H9 (cell line): ENCODE data around the gene IL3RA. TPM values are rescaled to one million over a fixed set of nuclear protein-coding genes. Genes with fewer than 3 reads are reported as not detected.

Experiments
- DNase-seq: peaks from one replicate; pipeline ENCODE4 v3.0.0-alpha.2; 2017
- H2AFZ ChIP-seq: one replicate; pipeline ENCODE4 v1.6.1; 2013; ENCODE audit warnings: mild to moderate bottlenecking, low read length, control low read depth, moderate library complexity
- H2AK5ac ChIP-seq: 2 replicates; pipeline ENCODE4 v1.6.1; 2013; ENCODE audit warnings: low read length, control low read depth, mixed read lengths; ENCODE audit not compliant: insufficient read length
- H2BK120ac ChIP-seq: one replicate; pipeline ENCODE4 v1.6.1; 2013; ENCODE audit warnings: low read depth, mild to moderate bottlenecking, low read length, control low read depth, inconsistent platforms; ENCODE audit not compliant: poor library complexity, severe bottlenecking
- H2BK12ac ChIP-seq: 2 replicates; pipeline ENCODE4 v1.6.1; 2013; ENCODE audit warnings: low read length, control low read depth, mixed read lengths, low read depth; ENCODE audit not compliant: insufficient read length
- H2BK15ac ChIP-seq: 2 replicates; pipeline ENCODE4 v1.6.1; 2013; ENCODE audit warnings: low read depth, low read length, control low read depth
- H2BK20ac ChIP-seq: one replicate; pipeline ENCODE4 v1.6.1; 2013; ENCODE audit warnings: low read depth, mild to moderate bottlenecking, low read length, control low read depth, inconsistent platforms; ENCODE audit not compliant: poor library complexity, severe bottlenecking
- H2BK5ac ChIP-seq: 2 replicates; pipeline ENCODE4 v1.6.1; 2013; ENCODE audit warnings: low read length, control low read depth, mixed read lengths; ENCODE audit not compliant: insufficient read length
- H3K14ac ChIP-seq: 2 replicates; pipeline ENCODE4 v1.6.1; 2013; ENCODE audit warnings: low read length, control low read depth; ENCODE audit not compliant: insufficient read depth
- H3K18ac ChIP-seq: 2 replicates; pipeline ENCODE4 v1.6.1; 2013; ENCODE audit warnings: low read depth, mild to moderate bottlenecking, mixed read lengths, low read length, control low read depth; ENCODE audit not compliant: insufficient read length
- H3K23ac ChIP-seq: 2 replicates; pipeline ENCODE4 v1.6.1; 2013; ENCODE audit warnings: low read length, control low read depth, mixed read lengths, low read depth; ENCODE audit not compliant: insufficient read length
- H3K23me2 ChIP-seq: 2 replicates; pipeline ENCODE4 v1.6.1; 2013; ENCODE audit warnings: low read depth, mild to moderate bottlenecking, mixed read lengths, low read length, control low read depth; ENCODE audit not compliant: insufficient read length, poor library complexity, severe bottlenecking
- H3K27ac ChIP-seq: 2 replicates; pipeline ENCODE4 v1.5.1; 2013; ENCODE audit warnings: low read length, control low read depth, mixed read lengths, low read depth; ENCODE audit not compliant: insufficient read length
- H3K27me3 ChIP-seq: 2 replicates; pipeline ENCODE4 v1.6.1; 2013; ENCODE audit warnings: low read length, control low read depth, inconsistent platforms; ENCODE audit not compliant: insufficient read depth
- H3K4ac ChIP-seq: 2 replicates; pipeline ENCODE4 v1.6.1; 2013; ENCODE audit warnings: low read depth, mild to moderate bottlenecking, control low read depth, inconsistent platforms, low read length, moderate library complexity
- H3K4me1 ChIP-seq: 2 replicates; pipeline ENCODE4 v1.6.1; 2013; ENCODE audit warnings: low read length, control low read depth, inconsistent platforms; ENCODE audit not compliant: insufficient read depth
- H3K4me2 ChIP-seq: 2 replicates; pipeline ENCODE4 v1.6.1; 2013; ENCODE audit warnings: low read length, control low read depth, mixed read lengths; ENCODE audit not compliant: insufficient read length, insufficient read depth
- H3K56ac ChIP-seq: 2 replicates; pipeline ENCODE4 v1.6.1; 2013; ENCODE audit warnings: low read depth, mild to moderate bottlenecking, mixed read lengths, low read length, control low read depth; ENCODE audit not compliant: insufficient read length
- H3K79me1 ChIP-seq: 2 replicates; pipeline ENCODE4 v1.6.1; 2013; ENCODE audit warnings: low read depth, mild to moderate bottlenecking, moderate library complexity, low read length, control low read depth, inconsistent platforms; ENCODE audit not compliant: insufficient read depth, poor library complexity, severe bottlenecking
- H3K79me2 ChIP-seq: 2 replicates; pipeline ENCODE4 v1.6.1; 2013; ENCODE audit warnings: low read length, control low read depth, inconsistent platforms; ENCODE audit not compliant: insufficient read depth
- H3K9ac ChIP-seq: 2 replicates; pipeline ENCODE4 v1.6.1; 2013; ENCODE audit warnings: low read length, control low read depth, mixed read lengths; ENCODE audit not compliant: insufficient read length; ENCODE audit errors: extremely low read depth
- H3K9me3 ChIP-seq: one replicate; pipeline ENCODE4 v1.6.1; 2013; ENCODE audit warnings: low read depth, low read length, inconsistent platforms; ENCODE audit not compliant: control insufficient read depth
- H3T11ph ChIP-seq: one replicate; pipeline ENCODE4 v1.6.1; 2013; ENCODE audit warnings: mild to moderate bottlenecking, low read length, control low read depth, inconsistent platforms
- H4K20me1 ChIP-seq: one replicate; pipeline ENCODE4 v1.6.1; 2013; ENCODE audit not compliant: control insufficient read depth, insufficient read length, insufficient read depth
- H4K5ac ChIP-seq: 2 replicates; pipeline ENCODE4 v1.6.1; 2013; ENCODE audit warnings: low read depth, mild to moderate bottlenecking, mixed read lengths, low read length, control low read depth; ENCODE audit not compliant: insufficient read length
- H4K8ac ChIP-seq: replicated peaks from 2 replicates; pipeline ENCODE4 v1.6.1; 2013; ENCODE audit warnings: low read length, control low read depth, mixed read lengths, low read depth; ENCODE audit not compliant: insufficient read length
- H4K91ac ChIP-seq: 2 replicates; pipeline ENCODE4 v1.6.1; 2013; ENCODE audit warnings: low read depth, mild to moderate bottlenecking, moderate library complexity, mixed read lengths, low read length, control low read depth; ENCODE audit not compliant: insufficient read length
- H3K27ac Mint-ChIP-seq, 3 experiments: 2 replicates in 2 of 3; 3 replicates in 1 of 3; pipeline ENCODE4 v1.8.0; 2020 to 2021; ENCODE audit warnings: mixed read lengths in 3 of 3, mild to moderate bottlenecking in 1 of 3, moderate library complexity in 1 of 3
- H3K27me3 Mint-ChIP-seq: 2 replicates; pipeline ENCODE4 v1.8.0; 2021; ENCODE audit warnings: low read depth, mild to moderate bottlenecking, moderate library complexity, mixed read lengths
- H3K36me3 Mint-ChIP-seq, 3 experiments: 2 replicates in 2 of 3; 3 replicates in 1 of 3; pipeline ENCODE4 v1.8.0; 2020 to 2021; ENCODE audit warnings: low read depth in 3 of 3, mixed read lengths in 3 of 3; ENCODE audit not compliant: insufficient read depth in 1 of 3
- H3K4me1 Mint-ChIP-seq, 2 experiments: 2 replicates each; pipeline ENCODE4 v1.8.0; 2020; ENCODE audit warnings: mixed read lengths in 2 of 2
- H3K4me3 Mint-ChIP-seq, 2 experiments: 2 replicates in 1 of 2; 3 replicates in 1 of 2; pipeline ENCODE4 v1.8.0; 2020 to 2021; ENCODE audit warnings: mild to moderate bottlenecking in 2 of 2, mixed read lengths in 2 of 2, moderate library complexity in 1 of 2
- H3K9me3 Mint-ChIP-seq, 2 experiments: 2 replicates in 1 of 2; 3 replicates in 1 of 2; pipeline ENCODE4 v1.8.0; 2020; ENCODE audit warnings: mild to moderate bottlenecking in 2 of 2, mixed read lengths in 2 of 2, moderate library complexity in 1 of 2
- CTCF ChIP-seq: fragments of 200-600 bp; sonication (generic); conservative IDR thresholded peaks from 3 replicates; pipeline ENCODE4 v1.8.0; 2021; ENCODE audit warnings: antibody characterized with exemption, mild to moderate bottlenecking
- WGBS: extraction: QIAGEN DNeasy Blood & Tissue Kit; methylation state at CpG from one replicate; pipeline ENCODE4 v1.1.7; 2013; ENCODE audit warnings: missing lambda C conversion rate, low lambda C conversion rate, mixed read lengths; ENCODE audit not compliant: insufficient read length; ENCODE audit errors: extremely low coverage; 5-methylcytosine and 5-hydroxymethylcytosine counted together
- total RNA-seq: library from RNA; stranded (reverse); gene quantifications from 2 replicates; pipeline ENCODE4 v1.2.1, GENCODE V29; 2021

The IL3RA gene
- total RNA-seq, 1 experiment from 2014 or later = 0.24 TPM

- Histone ChIP-seq H3K4me1 (no peaks in the 10 kb centered on the region), H4K20me1 (no peaks in the 10 kb centered on the region), H3K79me2 (no peaks in the 10 kb centered on the region), H4K8ac (no peak overlapping the region), H4K5ac (no peak overlapping the region), H3K56ac (no peak overlapping the region), H3K14ac (no peak overlapping the region; the same call in 1 of the 2 replicates), H2AK5ac (no peak overlapping the region), H2BK12ac (no peak overlapping the region), H2BK120ac (no peak overlapping the region), H3K23me2 (no peaks in the 10 kb centered on the region), H2AFZ (no peak overlapping the region), H3K79me1 (no peaks in the 10 kb centered on the region), H3T11ph (no peak overlapping the region), H3K4ac (no peak overlapping the region), H2BK20ac (no peak overlapping the region), H3K9ac (no peak overlapping the region), H2BK15ac (no peak overlapping the region), H3K18ac (no peak overlapping the region), H3K27ac (no peak overlapping the region), H2BK5ac (no peak overlapping the region), H3K9me3 (peaks cover 26% of the 10 kb centered on the region), H3K27me3 (no peaks in the 10 kb centered on the region), H3K4me2 (no peak overlapping the region), H4K91ac (no peak overlapping the region), H3K23ac (no peak overlapping the region)
- Mint-ChIP-seq H3K36me3 (peaks cover 46 to 55% (median 49%) of the 10 kb centered on the region in 3 experiments), H3K27ac (no peak overlapping the region), H3K4me1 (peaks cover 9 to 12% of the 10 kb centered on the region in 2 experiments), H3K27me3 (peaks cover 5% of the 10 kb centered on the region), H3K4me3 (no peak overlapping the region), H3K9me3 (peaks cover 23 to 26% of the 10 kb centered on the region in 2 experiments)
- no peak for TF ChIP-seq CTCF
- no CpG with 5 or more reads among the region's 29 CpGs for WGBS
- no peak for DNase-seq
These were observed 82.4 kb downstream of the IL3RA start for GRCh38 chrX:1418901-1419544.
